Endometrial microvascular endothelial cells (primary cell): ENCODE data around the gene NLRP3. TPM values are rescaled to one million over a fixed set of nuclear protein-coding genes. Genes with fewer than 3 reads are reported as not detected.
"Not testable (repeated sequence)": the region's sequence is repeated elsewhere in the genome, so short reads cannot be mapped to it uniquely, and the experiment has no call there.

ENCODE experiments used
- in situ Hi-C: cut with HindIII; loops from 2 replicates; pipeline ENCODE4 v1.10.0; 2017; ENCODE audit warnings: low sequenced_read_pairs, low pct_unique_long_range_greater_than_20kb; ENCODE audit errors: inconsistent ontology term
- total RNA-seq: library from RNA; depleted of rRNA; stranded (reverse); fragments of >200 nt; gene quantifications from one replicate; pipeline ENCODE4 v1.2.3, GENCODE V29; 2015; ENCODE audit errors: inconsistent ontology term

Gene NLRP3
- total RNA-seq, 1 donor from 2014 or later, result 4.7 TPM

DNA sequence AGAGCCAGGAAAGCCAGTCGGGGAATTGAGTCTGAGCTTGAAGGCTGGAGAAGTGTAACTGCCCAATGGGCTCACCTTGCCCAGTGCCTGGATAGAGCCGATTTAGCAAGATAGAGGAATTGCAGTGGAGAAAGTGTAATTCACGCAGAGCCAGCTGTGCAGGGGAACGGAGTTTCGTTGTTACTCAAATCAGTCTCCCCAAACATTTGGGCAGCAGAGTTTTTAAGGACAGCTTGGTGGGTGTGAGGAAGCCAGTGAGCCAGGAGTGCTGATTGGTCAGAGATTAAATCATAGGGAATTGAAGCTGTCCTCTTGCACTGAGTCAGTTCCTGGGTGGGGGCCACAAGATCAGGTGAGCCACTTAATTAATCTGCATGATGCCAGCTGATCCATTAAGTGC, 28.4 kb upstream of the NLRP3 start:
- in situ Hi-C loops, result no loop called here

DNA sequence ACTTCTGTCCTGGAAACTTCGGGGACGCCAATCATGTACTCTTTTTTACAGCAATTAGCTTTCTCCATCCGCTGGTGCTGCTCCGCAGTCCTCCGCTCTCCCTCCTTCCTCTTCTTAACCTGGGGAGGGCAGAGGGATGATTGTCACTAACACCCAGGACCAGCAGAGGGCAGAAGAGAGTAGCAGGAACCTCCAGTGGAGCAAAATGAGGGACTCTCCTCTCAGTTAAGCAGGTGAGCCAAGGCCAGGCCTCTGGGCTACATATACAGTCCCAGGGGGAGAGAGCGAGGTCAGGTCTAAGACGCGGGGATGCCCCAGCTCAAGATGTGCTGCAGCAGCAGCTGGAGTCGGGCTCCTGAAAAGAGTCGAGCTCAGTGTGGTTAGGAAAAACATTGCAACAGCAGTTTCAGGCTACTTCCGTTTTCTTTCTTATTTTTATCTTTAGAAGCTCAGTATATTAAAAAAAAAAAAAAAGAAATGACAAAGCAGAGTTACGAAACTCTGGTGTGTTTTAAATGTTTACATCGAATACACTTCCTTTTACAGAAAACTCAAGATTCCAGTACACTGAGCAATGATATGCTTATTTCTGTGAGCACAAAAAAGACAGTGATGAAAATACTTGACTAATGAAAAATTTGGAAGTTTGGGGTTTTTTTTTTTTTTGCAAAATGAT, 25.7 kb upstream of the NLRP3 start:
- in situ Hi-C loops, result no loop called here

DNA sequence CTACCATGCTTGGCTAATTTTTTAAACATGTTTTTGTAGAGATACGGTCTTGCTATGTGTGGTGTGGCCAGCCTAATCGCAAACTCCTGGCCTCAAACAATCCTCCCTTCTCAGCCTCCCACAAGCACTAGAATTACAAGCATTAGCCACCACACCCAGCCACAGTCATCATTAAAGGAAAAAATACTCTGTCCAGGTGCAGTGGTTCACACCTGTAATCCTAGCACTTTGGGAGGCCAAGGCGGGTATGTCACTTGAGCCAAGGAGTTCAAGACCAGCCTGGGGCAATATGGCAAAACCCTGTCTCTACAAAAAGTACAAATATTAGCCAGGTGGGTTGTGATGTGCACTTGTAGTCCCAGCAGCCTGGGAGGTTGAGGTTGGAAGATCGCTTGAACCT, 25.0 kb upstream of the NLRP3 start:
- in situ Hi-C loops, result no loop called here

DNA sequence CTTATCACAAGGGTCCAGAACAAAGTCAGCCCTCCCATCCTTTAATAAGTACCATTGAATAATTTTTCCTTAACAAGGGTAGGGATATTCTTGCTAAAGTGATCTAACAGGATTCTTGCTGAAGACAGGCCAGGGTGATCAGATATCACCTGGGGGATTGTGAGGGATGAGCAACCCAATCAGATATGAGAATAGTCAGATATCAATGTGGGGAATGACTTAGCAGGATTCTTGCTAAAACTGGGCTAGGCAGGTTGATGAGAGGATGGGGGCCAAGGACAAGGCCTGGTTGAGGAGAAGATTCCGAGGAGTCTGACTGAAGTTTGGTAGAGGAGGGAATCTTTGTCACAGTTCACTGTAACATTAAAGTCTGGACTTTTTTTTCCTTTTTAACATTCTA, 23.9 kb upstream of the NLRP3 start:
- in situ Hi-C loops, result no loop called here

DNA sequence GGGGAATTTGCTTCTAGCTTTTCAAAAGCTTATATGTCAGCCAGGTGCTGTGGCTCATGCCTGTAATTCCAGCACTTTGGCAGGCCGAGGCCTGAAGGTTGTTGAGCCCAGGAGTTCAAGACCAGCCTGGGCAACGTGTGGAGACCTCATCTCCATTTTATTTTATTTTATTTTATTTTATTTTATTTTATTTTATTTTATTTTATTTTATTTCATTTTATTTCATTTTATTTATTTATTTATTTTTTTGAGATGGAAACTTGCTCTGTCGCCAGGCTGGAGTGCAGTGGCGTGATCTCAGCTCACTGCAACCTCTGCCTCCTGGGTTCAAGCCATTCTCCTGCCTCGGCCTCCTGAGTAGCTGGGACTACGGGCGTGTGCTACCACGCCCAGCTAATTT, 20.9 kb upstream of the NLRP3 start:
- in situ Hi-C loops, result not testable (repeated sequence)

DNA sequence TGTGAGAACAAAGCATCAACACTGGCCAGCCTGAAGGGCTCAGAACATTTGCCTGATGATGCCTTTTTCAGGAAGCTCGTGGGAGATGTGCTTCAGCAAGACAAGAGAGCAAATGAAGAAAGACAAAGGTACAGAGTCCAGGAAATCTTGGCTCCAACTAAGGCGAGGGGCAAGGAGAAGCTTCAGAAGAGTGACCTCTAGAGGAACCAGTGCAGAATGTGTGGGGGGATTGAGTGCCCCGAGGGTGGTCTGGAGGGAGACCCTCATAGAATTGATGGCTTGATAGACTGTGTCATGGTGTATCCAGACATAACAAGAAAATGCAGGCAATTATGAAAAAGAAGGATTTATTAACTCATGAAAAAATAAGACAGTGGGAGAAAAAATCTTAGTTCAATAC, 15.3 kb upstream of the NLRP3 start:
- in situ Hi-C loops, result no loop called here

DNA sequence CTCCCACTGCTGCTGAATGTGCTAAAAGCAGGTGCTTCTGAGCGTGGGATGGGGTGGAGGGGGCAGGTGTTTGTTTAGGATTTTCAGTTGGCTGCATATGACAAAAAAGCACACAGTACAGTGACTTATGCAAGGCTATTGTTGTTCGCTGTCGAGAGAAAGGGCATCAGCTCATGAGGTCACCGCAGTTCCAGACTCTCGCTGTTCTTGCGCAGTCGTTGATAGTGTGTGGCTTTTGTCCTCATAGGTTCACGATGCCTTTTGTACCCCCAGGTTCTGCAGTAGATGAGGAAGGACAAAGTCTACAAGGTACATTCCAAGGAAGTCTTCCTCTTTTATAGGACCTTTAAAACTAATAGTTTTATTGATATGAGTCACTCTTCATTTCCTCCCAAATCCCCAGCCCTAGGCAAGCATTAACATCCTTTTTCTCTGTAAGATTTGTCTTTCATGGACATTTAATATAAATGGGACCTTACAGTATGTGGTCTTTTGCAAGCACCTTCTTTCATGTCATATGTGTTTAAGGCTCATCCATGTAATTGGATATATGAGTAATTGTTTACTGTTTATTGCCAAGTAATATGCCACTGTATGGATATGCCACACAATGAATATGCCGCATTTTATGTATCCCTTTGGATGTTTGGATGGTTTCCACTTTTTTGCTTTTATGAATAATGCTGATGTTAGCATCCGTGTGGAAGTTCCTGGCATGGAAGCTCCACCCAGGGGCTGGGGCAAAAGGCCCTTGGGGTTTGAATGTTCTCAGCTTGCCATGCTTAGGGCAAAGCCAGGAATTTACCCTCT, 14.5 kb upstream of the NLRP3 start:
- in situ Hi-C loops, result no loop called here

DNA sequence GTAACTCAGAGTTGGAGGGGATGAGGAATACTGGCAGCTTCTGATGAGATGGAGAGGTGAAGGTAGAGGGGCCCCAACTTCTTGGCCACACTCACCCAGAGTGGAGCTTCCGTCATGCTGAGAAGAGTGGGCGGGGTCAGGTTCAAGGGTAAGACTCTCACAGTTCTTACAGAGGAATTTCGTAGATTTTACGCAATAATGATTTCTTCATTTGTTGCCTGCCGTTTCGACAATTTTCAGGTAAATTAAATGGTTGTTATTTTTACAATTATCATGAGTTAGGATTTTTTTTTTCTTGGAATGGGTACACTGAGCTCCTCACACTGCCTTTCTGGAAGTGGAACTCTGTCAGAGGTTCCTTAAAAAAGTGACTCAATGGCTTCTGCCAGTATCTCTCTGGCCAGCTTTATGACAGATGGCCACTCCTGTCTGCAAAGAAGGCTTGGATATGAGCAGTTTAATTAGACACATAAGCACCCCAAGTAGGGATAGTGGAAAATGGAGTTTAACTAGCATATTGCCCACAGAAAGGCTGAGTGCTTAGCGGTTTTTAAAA, 13.8 kb upstream of the NLRP3 start:
- in situ Hi-C loops, result no loop called here

DNA sequence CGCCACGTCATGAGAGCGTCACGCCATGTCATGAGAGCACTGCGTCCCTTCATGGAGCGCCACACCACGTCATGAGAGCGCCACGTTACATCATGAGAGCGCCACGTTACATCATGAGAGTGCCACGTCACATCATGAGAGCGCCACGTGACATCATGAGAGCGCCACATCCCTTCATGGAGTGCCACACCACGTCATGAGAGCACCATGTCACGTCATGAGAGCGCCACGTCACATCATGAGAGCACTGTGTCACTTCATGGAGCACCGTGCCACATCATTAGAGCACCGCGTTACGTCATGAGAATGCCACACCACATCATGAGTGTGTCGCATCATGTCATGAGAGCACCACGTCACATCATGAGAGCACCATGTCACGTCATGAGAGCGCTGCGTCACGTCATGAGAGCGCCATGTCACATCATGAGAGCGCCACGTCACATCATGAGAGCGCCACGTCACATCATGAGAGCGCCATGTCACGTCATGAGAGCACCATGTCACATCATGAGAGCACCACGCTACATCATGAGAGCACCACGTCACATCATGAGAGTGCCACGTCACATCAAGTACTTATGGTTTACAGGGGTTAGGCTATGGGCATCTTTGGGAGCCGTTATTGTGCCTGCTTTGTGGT, 9.8 kb upstream of the NLRP3 start:
- in situ Hi-C loops, result no loop called here

DNA sequence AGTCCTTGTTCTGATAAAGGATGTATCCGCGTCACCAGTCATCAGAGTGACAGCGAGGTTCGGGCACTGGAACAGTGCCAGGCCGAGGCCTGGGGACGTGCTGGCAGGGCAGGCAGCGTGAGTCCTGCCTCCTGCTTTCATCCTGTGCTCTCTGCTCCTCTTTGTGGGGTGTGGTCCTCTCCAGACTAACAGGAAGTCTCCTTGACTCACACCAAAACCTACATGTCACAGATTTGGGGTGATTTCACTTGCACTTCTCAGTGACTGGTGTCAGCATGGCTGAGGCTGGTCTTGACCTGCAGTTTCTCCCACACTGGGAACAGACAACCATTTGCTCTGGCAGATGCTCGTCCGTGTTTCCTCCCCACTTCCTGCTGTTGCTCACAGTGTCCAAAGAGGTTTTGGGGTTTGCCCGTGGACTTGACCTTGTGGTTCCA, 8.8 kb upstream of the NLRP3 start:
- in situ Hi-C loops, result no loop called here

DNA sequence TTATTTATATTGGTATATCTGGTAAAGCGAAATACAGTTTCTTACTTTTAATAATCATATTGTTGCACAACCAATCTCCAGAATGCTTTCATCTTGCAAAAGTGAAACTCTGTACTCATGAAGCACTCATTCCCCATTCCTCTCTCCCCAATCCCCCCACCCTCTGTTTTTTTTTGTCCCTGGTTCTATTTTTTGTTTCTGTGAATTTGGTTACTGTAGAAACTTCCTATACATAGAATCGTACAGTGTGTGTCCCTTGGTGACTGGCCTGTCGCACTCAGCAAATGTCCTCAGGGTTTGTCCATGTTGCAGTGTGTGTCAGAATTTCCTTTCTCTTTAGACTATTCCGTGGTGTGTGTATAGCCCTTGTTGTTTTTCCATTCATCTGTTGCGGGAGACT, 7.9 kb upstream of the NLRP3 start:
- in situ Hi-C loops, result no loop called here

DNA sequence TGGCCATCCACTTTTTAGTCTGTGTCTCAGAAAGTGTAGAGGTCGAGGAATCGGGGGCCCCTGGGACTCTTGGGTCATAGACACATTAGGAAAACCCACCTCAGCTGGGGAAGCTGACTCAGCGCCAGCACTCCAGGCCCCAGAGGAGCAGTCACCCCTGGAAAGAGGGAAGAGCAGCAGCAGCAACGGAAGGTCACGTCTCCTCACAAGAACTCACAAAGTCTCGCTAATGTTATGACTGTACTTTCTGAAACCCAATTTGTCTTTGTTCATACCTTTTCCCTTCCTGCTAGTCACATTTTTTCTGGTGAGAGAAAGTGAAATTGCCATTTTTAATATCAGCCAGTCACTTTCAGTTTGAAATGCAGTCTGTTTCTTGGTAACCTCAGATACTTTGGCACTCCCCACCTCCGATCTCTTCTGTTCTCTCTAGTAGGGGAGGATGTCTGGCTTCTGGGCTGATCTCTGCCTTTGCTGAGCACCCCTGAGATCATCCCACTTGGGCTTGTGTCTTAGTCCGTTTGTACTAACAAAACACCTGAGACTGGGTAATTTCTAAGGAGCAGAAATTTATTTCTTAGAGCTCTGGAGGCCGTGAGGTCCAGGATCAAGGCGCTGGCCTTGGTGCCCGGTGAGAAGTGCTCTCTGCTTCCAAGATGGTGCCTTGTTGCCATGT, 6.0 kb upstream of the NLRP3 start:
- in situ Hi-C loops, result no loop called here

DNA sequence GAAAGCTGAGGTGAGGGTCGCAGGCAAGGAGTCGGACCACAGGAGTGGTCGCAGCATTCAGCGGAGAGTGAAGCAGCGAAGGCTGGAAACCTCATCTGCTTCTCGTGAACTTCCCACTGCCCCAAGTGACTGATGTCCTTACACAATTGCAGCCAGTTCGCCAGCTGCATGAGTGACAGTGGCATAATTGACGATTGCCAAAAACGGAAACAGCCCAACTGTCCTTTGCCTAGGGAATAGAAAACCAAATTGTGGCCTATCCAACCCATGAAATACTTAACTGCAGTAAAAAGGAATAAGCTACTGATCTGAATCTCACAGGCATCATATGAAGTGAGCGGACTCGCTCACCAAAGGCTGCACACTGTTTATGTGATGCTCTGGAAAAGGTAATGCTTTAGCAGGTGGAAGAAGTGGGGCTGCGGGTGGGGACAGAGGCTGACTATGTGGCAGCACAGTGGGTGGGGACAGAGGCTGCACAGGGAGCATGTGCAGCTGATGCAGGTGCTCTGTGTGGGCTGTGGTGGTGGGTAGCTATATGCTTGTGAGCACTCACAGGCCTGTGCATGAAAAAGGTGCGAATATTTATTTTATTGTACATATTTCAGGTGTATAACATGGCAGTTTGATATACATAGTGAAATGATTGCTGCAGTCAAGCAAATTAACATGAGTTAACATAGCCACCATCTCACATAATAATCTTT, 4.2 kb upstream of the NLRP3 start:
- in situ Hi-C loops, result no loop called here

DNA sequence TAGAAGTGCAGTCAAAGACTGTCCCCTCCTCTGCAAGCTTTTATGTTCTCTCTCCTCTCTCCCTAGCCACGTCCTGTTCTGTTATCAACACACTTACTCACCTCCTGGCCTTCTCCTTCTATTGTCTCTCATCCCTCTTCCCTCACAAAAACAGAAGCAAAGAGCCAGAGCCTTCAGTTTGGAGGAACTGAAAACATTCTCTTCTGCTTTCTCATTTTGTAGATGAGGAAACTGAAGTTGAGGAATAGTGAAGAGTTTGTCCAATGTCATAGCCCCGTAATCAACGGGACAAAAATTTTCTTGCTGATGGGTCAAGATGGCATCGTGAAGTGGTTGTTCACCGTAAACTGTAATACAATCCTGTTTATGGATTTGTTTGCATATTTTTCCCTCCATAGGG, 1.9 kb downstream of the NLRP3 start:
- in situ Hi-C loops, result no loop called here

DNA sequence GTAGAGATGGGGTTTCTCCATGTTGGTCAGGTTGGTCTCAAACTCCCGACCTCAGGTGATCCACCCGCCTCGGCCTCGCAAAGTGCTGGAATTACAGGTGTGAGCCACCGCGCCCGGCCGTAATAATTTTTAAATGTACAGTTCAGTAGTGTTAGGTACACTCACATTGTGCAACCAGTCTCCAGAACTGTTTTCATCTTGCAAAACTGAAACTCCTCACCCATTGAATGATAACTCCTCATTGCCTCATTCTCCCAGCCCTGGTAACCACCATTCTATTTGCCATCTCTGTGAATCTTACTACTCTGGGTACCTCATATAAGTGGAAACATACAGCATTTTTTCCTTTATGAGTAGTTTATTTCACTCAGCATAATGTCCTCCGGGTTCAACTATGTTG, 3.4 kb downstream of the NLRP3 start:
- in situ Hi-C loops, result no loop called here

DNA sequence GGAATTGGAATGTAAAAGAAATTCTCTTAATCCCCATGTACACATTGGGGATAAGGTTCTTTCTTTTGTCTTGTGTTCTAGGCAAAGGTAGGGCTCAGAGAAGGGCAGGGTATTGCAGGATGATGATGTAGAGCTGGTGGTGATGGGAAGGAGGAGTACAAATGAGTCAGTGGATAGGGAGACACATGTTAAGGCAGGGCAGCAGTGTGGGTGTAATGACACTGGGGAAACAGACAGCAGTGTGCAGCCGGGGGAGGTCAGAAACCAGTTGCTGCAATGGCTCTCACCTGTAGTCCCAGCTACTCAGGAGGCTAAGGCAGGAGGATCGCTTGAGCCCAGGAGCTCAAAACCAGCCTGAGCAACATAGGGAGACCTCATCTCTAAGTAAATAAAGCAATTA, 5.1 kb downstream of the NLRP3 start:
- in situ Hi-C loops, result no loop called here

DNA sequence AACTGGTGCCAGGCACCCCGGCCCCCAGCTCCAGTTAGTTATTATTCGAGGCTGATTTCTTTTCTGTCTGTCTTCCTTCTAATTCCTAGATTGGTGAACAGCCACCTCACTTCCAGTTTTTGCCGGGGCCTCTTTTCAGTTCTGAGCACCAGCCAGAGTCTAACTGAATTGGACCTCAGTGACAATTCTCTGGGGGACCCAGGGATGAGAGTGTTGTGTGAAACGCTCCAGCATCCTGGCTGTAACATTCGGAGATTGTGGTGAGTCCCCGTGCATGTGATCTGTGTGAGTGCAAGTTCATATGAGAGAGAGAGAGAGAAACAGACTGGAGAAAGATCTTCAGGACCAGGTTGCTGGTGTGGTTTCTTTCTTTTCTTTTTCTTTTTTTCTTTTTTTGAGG, 13.5 kb downstream of the NLRP3 start:
- in situ Hi-C loops, result no loop called here

DNA sequence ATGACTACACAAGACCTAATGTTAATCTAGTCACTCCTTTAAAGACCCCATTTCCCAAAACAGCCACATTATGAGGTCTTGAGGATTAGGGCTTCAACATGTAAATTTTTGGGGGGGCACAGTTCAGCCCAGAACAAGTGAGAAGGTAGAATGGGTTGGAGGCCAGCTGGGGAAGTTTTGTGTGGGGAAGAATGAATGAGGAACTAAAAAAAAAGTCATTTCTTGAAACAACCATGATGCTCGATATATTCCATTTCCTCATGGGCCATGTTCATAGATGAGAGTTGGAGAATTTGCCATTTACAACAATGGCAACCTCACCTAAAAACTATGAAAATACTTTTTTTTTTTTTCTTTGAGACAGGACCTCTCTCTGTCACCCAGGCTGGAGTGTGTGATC, 14.5 kb downstream of the NLRP3 start:
- in situ Hi-C loops, result no loop called here

DNA sequence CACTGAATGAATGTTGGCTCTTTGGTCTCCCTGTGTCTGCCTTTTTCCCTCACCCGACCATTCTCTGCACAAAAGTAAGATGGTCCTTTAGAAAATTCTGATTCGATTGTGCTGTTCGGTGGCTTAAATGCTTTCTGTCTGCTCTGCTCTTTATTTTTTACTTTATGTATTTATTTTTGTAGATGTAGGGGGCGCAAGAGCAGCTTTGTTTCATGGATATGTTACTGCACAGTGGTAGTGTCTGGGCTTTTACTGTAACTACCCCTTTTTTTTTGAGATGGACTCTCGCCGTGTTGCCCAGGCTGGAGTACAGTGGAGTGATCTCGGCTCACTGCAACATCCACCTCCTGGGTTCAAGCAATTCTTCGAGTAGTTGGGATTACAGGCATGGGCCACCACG, 15.7 kb downstream of the NLRP3 start:
- in situ Hi-C loops, result no loop called here
